Ovary (tissue), 9 donors: ENCODE measurements around the gene ABHD16B. TPM values are rescaled to one million over a fixed set of nuclear protein-coding genes. Genes with fewer than 3 reads are reported as not detected.

Experiments
- DNase-seq, 5 donors: peaks; one replicate each; pipeline ENCODE4 v3.0.0-alpha.2; 2019 to 2020
- H3K27ac ChIP-seq, 2 donors: fragments of 200-600 bp; one replicate each; pipeline versions ENCODE4 v1.5.1 to v1.8.0; 2019 to 2022
- H3K27me3 ChIP-seq: fragments of 200-600 bp; one replicate; pipeline ENCODE4 v1.8.0; 2022
- H3K36me3 ChIP-seq: fragments of 200-600 bp; sonication (generic); one replicate; pipeline ENCODE4 v1.5.1; 2019
- H3K4me1 ChIP-seq: one replicate; pipeline ENCODE4 v1.8.1; 2013; ENCODE audit warnings: mild to moderate bottlenecking, moderate library complexity; ENCODE audit not compliant: insufficient read depth
- H3K4me3 ChIP-seq: fragments of 200-600 bp; sonication (generic); one replicate; pipeline ENCODE4 v1.5.1; 2017
- H3K9me3 ChIP-seq, 2 donors: fragments of 200-600 bp in 1 of 2; sonication (generic) in 1 of 2; one replicate each; pipeline versions ENCODE4 v1.5.1 to v1.8.1; 2013 to 2019; ENCODE audit warnings: mild to moderate bottlenecking in 1 of 2, moderate library complexity in 1 of 2
- CTCF ChIP-seq, 3 donors: fragments of 450-650 bp in 2 of 3; fragments of 200-600 bp in 1 of 3; IDR thresholded peaks; one replicate each; pipeline versions ENCODE4 v1.5.1 to v1.8.0; 2016 to 2022; ENCODE audit warnings: antibody characterized with exemption in 3 of 3, mild to moderate bottlenecking in 1 of 3
- EP300 ChIP-seq: sonication (generic); formaldehyde crosslinking; IDR thresholded peaks from one replicate; pipeline ENCODE4 v1.6.1; 2017; ENCODE audit warnings: antibody characterized with exemption
- POLR2A ChIP-seq: fragments of 450-650 bp; IDR thresholded peaks from one replicate; pipeline ENCODE4 v1.6.1; 2017; ENCODE audit warnings: antibody characterized with exemption, mild to moderate bottlenecking, moderate library complexity
- WGBS, 3 donors: extraction: QIAGEN DNeasy Blood & Tissue Kit in 1 of 3; methylation state at CpG; one replicate each; pipeline versions ENCODE4 v1.1.5 to v1.1.7; 2013 to 2017; 5-methylcytosine and 5-hydroxymethylcytosine counted together
- intact Hi-C, 4 donors: fragments of 100-400 bp; cut with DNase I; formaldehyde crosslinking; loops; one replicate each; pipeline versions ENCODE4 v1.11.0 to v1.15.1; 2022 to 2023
- polyA plus RNA-seq, 2 donors: library from polyadenylated mRNA; stranded (reverse); fragments of 200-250 nt in 1 of 2; fragments of 350-450 nt in 1 of 2; fragmentation: Illumina TruSeq in 1 of 2; extraction: RNeasy Lipid Tissue Mini Kit (QIAGEN cat#74804) in 1 of 2; gene quantifications; one replicate each; pipeline ENCODE4 v1.2.3, GENCODE V29; 2013 to 2014
- total RNA-seq, 7 donors: library from RNA; depleted of rRNA in 2 of 7; stranded (reverse); fragments of >200 nt in 2 of 7; fragmentation: NEBNext Ultra II Directional in 3 of 7; extraction: Animal tissue kit (Norgen Biotek cat#: 25700) in 3 of 7; gene quantifications; one replicate each; pipeline versions ENCODE4 v1.1.0 to v1.2.4, GENCODE V29; 2016 to 2023
- donor health status: DM: no; HTN: no; CAD: no; lungs with moderate emphysema.
- donor health status: DM: no; HTN: no; CAD: no.
- donor health status: Bipolar disorder and iron deficiency.
- donor health status: DM: yes; HTN: yes; CAD: no.
- donor health status: DM: no; HTN: no; CAD: no.
- donor health status: DM: yes; HTN: yes; CAD: no.

The ABHD16B gene
- total and polyA plus RNA-seq, 9 donors: 0.57 TPM; not detected in 8

GRCh38 chr20:63895202-63895951 lies 34.1 kb downstream of the ABHD16B start:
- Histone ChIP-seq H3K9me3 (no peaks in the 10 kb centered on the region), H3K27me3 (no peaks in the 10 kb centered on the region), H3K27ac (peak overlapping the region; percentile 38 to 39), H3K4me3 (peak overlapping the region; percentile 69), H3K36me3 (no peaks in the 10 kb centered on the region), H3K4me1 (peaks cover 10% of the 10 kb centered on the region)
- peak in 2 of 5 donors; percentile 41 to 44 for DNase-seq
- intact Hi-C loops: no loop called here
- TF ChIP-seq EP300: no peak
- no peak for TF ChIP-seq CTCF (IDR thresholded peaks at IDR 0.05)
- no peak for TF ChIP-seq POLR2A
- WGBS, 3 donors: 0 to 3% (median 1%) methylated on average over 20 to 76 of the region's 87 CpGs

- no peaks in the 10 kb centered on the region for H3K27me3 ChIP-seq
- intact Hi-C loops: no loop called here
- 1 to 2% (median 1%) methylated on average over 5 of the region's 5 CpGs for WGBS, 3 donors
- no peaks in the 10 kb centered on the region for H3K9me3 ChIP-seq
- TF ChIP-seq POLR2A: no peak
- no peak for TF ChIP-seq EP300
- no peak for TF ChIP-seq CTCF (IDR thresholded peaks at IDR 0.05)
- peak overlapping the region in 1 of 2 donors; percentile 38 for H3K27ac ChIP-seq
- no peak for DNase-seq
- H3K4me1 ChIP-seq: peaks cover 10% of the 10 kb centered on the region
- H3K36me3 ChIP-seq: no peaks in the 10 kb centered on the region
- peak overlapping the region; percentile 69 for H3K4me3 ChIP-seq
These were observed 34.6 kb downstream of the ABHD16B start for GRCh38 chr20:63895952-63896263.

GRCh38 chr20:63896264-63897105 lies 35.2 kb downstream of the ABHD16B start:
- DNase-seq: peak in 3 of 5 donors; percentile 31 to 64 (median 48)
- intact Hi-C loops: no loop called here
- no peak overlapping the region for H3K27ac ChIP-seq

More at GRCh38 chr20:63896264-63897105, 35.2 kb downstream of the ABHD16B start:
- Histone ChIP-seq H3K4me1 (peaks cover 10% of the 10 kb centered on the region), H3K9me3 (no peaks in the 10 kb centered on the region), H3K36me3 (no peaks in the 10 kb centered on the region), H3K4me3 (peak overlapping the region; percentile 69), H3K27me3 (no peaks in the 10 kb centered on the region)
- no peak for TF ChIP-seq POLR2A
- TF ChIP-seq CTCF (IDR thresholded peaks at IDR 0.05): no peak
- no peak for TF ChIP-seq EP300
- 13 to 19% (median 16%) methylated on average over 18 of the region's 18 CpGs for WGBS, 3 donors
